GM19351 (cell line): ENCODE data around the gene RSPH6A.

Source experiments
- ATAC-seq: cut with Tn5 transposase; IDR thresholded peaks from one replicate; pipeline ENCODE4 v1.9.1; 2021; ENCODE audit warnings: mild to moderate bottlenecking, moderate library complexity; ENCODE audit not compliant: unreplicated experiment

RSPH6A gene

GRCh38 chr19:45781214-45782161 is 33.6 kb downstream of the RSPH6A start:
- no peak for ATAC-seq

GRCh38 chr19:45780448-45781213 is 34.5 kb downstream of the RSPH6A start:
- ATAC-seq, result no peak

DNA sequence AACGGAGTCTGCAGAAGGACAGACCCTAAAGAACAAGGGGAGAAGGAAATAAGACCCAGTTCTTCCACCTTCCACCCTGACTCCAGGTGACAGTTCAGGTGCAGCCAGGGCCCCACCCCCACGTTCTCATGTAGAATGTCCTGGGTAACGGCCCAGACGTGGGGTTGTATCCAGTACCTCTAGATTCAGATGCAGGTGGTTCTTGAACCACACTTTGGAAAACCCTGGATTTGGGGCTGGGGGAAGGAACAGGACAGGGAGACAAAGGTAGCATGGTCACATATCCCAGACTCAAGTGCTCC is 35.0 kb downstream of the RSPH6A start:
- no peak for ATAC-seq

DNA sequence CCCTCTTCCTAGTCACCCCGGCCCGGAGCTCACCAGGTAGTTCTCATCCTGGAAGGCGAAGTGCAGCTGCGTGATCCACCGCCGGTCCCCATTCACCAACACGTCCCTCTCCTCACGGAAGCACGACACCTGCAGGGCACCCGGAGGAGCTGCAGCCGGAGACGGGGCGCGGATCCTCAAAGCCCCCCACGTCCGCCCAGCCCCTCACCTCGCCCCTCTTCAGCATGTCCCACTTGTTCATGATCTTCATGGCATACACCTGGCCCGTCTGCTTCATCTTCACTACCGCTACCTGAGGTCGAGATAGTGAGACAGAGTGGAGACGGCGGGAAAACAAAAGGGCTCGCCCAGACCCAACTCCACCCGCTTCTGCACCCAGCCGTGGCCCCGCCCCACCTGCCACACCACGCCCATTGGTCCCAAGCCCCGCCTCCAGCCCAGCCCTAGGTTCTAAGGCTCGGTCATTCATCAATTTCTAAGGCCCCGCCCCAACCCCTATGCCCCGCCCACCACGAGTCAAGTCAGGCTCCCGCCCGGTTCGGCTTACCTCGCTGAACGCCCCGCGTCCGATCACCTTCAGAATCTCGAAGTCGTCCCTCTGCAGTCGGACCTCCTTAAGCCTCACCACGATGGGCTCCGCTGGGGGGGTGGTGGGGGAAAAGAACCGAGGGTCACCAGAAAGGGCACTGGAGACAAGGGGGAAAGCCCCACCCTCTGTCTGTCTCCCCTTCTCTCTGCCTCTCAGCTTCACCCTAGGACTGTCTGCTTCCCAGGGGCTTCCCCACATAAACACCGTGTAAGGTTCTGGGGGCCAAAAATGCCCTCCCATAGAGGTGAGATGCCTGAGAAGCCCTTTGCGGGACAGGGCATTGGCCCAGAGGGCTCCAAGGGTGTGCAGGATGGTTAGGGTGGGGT is 35.6 kb downstream of the RSPH6A start:
- peak; percentile 85 for ATAC-seq

- no peak for ATAC-seq
Measured at GRCh38 chr19:45778010-45778661, 37.0 kb downstream of the RSPH6A start.

GRCh38 chr19:45777395-45777961 is 37.6 kb downstream of the RSPH6A start:
- no peak for ATAC-seq

GRCh38 chr19:45774765-45775164 is 40.3 kb downstream of the RSPH6A start:
- ATAC-seq, result no peak

DNA sequence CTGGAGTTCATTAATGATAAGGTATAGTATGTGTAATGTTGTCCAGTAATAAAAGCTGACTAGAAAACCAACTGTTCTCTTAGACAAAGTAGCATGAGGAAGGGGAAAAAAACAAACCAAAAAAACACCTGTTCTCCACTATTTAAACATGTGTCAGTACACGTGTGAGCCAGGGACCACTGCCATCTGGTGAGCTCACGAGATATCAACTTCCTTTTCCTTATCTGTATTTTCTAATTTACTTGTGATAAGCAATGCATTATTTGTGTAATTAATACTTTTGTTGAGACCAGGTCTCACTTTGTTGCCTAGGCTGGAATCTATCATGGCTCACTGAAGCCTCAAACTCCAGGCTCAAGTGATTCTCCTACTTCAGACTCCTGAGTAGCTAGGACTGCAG is 41.7 kb downstream of the RSPH6A start:
- no peak for ATAC-seq

GRCh38 chr19:45772912-45773311 is 42.2 kb downstream of the RSPH6A start:
- ATAC-seq, result no peak

DNA sequence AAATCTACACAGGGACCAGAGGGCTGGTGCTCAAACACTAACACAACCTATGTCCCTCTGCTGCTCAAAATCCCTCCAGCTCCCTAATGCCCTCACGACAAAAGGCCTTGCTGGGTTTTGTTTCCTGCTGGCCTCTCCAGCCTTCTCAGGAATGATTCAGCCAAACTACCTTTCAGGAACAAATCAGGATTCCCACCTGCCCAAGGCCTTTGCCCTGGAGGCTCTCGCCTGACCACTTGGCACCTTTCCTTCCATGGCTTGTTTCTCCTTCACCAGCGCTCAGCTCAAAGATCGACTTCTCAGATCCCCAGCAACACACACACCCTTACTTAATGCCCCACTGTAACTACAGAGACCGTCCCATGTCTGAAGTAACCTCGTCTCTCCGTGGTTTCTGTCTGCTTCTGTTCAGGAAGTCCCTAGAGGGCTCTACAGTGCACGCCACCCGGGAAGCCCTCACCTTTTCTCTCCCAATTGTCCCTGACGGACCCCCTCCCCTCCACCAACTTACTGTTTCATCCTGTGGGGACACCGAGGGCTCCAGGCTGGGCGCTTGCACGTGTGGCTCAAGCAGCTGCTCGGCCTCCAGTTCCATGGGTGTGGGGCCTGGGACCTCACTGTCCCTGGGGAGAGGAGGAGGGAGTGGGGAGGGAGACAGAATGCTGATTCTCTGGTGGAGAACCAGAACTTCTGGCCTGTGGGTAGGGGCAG is 42.8 kb downstream of the RSPH6A start:
- ATAC-seq, result no peak

- no peak for ATAC-seq
Measured at GRCh38 chr19:45771311-45771933, 43.7 kb downstream of the RSPH6A start.

DNA sequence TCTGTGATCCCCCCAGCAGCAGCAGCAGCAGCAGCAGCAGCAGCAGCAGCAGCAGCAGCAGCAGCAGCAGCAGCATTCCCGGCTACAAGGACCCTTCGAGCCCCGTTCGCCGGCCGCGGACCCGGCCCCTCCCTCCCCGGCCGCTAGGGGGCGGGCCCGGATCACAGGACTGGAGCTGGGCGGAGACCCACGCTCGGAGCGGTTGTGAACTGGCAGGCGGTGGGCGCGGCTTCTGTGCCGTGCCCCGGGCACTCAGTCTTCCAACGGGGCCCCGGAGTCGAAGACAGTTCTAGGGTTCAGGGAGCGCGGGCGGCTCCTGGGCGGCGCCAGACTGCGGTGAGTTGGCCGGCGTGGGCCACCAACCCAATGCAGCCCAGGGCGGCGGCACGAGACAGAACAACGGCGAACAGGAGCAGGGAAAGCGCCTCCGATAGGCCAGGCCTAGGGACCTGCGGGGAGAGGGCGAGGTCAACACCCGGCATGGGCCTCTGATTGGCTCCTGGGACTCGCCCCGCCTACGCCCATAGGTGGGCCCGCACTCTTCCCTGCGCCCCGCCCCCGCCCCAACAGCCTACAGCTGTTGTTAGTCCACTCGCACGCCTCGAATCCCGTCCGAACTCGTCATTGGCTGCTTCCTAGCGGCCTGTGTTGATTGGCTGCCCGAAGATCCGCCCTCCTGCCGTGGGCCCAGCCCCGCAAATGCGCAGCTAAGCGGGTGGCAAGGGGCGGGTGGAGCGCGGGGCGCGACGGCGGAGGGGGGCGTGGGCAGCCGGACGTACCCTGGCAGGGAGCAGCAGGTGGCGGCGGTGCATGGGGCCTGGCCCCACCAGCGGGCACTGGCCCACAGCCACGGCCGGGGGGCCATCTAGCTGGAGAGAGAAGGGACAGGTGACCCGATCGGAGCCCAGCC is 44.7 kb downstream of the RSPH6A start:
- ATAC-seq, result peak; percentile 55

DNA sequence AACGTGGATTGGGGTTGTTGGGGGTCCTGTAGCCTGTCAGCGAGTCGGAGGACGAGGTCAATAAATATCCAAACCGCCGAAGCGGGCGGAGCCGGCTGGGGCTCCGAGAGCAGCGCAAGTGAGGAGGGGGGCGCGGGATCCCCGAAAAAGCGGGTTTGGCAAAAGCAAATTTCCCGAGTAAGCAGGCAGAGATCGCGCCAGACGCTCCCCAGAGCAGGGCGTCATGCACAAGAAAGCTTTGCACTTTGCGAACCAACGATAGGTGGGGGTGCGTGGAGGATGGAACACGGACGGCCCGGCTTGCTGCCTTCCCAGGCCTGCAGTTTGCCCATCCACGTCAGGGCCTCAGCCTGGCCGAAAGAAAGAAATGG is 45.3 kb downstream of the RSPH6A start:
- no peak for ATAC-seq

GRCh38 chr19:45768984-45769782 is 45.9 kb downstream of the RSPH6A start, which contains the start of gene SIX5:
Gene SIX5 (minus strand): TSS chr19:45769252. CDS start chr19:45768844, 408 bp downstream.
- peak; percentile 55 for ATAC-seq

DNA sequence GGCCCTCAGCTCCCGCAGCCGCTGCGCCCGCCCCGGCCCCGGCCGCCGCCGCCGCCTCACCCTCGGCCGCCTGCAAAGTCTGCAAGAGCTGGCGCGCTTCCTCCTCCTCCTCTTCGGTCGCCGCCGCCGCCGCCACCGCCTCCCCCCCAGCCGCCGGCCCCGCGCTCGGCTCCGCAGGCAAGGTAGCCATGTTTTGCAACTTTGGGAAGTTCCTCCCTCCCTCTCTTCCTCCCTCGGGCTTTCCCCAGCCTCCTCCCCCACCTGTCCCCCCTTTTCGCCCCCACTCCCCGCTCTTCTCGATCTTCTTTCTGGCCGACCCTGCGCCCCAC is 46.5 kb downstream of the RSPH6A start:
- no peak for ATAC-seq

DNA sequence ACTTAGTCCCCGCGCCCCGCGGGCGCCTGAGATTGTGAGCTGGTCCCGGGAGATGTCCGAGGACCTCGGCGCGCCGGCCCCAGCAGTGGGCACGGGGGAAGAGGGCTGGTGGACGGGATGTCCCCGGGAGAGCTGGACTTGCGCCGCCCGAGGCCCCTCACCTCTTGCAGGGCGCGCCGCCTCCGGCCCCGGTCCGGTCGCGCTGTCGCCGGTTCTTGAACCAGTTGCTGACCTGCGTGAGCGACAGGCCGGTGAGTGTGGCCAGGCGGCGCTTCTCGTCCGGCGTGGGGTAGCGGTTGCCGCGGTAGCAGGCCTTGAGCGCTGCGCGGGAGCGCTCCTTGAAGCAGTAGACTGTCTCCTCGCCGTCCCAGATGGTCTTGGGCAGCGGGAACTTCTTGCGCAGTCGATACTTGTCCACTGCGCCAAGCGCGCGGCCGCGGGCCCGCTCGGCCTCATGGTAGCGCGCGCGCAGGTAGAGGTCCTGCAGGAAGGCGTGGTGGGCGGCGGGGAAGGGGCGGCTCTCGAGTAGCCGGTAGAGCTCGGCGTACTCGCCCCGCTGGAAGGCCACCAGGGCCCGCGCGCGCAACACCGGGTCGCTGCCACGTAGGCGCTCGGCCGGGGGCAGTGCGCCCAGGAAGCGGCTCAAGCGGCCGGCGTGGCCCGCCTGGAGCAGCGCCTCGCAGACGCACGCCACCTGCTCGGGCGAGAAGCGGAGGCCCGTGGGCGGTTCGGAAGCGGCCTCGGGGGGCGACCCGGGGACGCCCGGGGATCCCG is 47.0 kb downstream of the RSPH6A start:
- ATAC-seq, result no peak

DNA sequence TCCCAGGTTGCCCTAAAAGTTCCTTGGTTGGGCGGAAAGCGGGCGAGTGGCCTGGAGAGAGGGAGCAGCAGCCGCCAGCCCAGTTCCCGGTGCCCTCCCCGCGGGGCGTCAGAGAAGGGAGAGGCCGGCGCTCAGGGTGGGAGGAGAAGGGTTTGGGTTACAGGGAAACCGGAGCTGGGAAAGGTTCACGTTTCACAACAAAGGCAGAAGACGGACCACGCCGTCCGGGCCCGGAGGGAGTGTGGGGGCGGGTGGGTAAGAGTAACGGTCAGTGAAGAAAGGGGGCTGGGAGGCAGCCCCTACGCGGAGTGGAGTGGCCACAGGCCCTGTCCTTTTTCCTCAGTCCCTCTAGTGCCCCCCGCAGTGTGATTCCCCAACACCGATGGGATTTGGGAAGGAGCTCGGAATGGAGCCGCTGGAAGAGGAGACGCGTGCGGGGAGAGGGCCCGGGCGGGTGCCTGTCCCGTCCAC is 47.7 kb downstream of the RSPH6A start:
- no peak for ATAC-seq
